HL-60/S4 treated with retinoic acid at 250 ng/mL for 4 days and 3 days (cell line): ENCODE measurements around the gene RAB36.

ENCODE experiments used
- in situ Hi-C: fragments of 300-500 bp; cut with MboI; formaldehyde crosslinking; loops from 2 replicates; pipeline ENCODE4 v1.7.0; 2022; ENCODE audit warnings: low sequenced_read_pairs

The RAB36 gene

DNA sequence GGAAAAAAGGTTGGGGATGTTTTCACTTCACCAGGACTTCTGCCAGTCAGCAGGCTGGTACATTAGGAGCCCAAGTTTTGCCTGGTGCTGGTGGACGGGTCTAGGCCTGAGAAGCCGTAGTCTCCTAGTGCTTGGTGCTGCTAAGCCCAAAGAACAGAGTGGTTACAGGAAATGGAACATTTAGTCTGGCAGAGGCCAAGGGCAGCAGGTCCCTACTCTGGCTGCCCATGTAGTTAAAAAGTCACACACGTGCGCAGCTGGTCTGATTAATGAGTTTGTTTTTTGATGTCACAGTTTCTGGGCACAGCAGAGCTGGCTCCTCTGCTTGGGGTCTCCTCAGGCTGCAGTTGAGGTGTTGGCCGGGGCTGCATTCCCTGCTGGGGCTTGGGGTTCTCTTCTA is 55.6 kb downstream of the RAB36 start:
- in situ Hi-C loops: no loop called here

DNA sequence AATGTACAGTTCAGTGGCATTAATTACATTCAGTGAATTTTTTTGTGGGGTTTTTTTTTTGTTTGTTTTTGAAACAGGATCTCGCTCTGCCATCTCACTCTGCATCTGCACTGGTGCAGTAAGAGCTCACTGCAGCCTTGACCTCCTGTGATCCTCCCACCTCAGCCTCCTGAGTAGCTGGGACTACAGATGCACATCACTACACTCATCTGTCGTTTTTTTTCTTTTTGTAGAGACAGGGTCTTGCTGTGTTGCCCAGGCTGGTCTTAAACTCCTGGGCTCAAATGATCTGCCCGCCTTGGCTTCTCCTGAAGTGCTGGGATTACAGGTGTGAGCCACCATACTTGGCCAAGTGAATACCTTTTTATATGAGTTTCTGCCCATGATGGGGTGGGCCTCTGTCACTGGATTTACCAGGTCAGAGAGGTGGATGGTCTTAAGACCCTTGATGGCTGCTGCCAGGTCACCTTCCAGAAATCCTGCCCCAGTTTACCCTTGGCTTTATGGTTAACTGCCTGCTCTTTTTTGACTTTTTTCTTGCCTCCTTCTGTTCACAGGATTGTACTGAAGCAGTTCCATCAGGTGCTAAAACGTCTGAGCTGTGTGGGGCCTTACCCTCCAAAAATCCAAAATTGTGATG is 57.7 kb downstream of the RAB36 start:
- in situ Hi-C loops: no loop called here

DNA sequence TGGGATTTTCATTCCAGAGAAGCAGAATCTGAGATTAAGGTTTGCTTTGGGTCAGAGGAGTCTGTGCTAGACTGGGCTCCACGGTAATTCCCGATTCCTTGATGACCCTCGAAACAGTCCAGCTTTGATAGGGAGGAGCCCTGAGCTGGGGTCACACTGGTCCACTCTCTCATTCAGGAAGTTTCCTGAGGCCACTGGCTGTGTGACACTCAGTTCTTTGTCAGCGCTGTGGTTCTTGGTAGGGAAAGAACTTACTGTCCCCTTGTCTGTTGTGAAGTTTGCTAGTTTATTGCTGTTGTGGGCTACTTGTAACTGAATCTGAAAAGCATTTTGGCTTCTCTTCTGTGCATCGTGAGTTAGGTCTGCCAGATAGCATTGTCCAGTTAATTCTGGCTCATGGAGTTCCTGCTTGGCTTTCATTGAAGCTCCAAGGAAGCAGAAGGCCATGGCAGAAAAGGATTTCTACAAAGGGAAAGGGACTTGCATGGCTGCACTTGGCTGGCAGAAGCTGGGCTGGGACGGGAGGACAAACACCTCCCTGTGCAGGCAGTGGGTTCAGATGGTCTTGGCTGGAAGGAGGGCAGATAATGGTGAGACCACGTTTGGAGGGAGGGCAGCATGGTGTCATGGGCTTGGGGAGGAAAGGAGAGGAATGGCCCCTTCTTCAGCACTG is 58.3 kb downstream of the RAB36 start:
- in situ Hi-C loops: no loop called here

DNA sequence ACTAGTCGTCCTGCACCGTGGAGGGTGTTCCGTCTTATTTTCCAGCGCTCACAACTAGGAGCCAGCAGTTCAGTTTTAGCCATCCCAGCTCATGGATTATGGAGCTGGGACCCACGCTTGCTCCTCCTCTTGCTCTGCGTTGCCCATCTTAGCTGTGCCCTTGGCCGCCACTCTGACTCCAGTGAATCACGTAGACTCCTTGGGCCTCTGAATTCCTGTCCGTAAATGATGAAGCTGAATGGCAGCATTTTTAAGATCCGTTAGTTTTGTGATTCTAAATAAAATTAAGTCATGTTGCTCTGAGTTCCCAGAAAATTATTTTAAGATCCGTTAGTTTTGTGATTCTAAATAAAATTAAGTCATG is 58.8 kb downstream of the RAB36 start:
- in situ Hi-C loops: no loop called here

DNA sequence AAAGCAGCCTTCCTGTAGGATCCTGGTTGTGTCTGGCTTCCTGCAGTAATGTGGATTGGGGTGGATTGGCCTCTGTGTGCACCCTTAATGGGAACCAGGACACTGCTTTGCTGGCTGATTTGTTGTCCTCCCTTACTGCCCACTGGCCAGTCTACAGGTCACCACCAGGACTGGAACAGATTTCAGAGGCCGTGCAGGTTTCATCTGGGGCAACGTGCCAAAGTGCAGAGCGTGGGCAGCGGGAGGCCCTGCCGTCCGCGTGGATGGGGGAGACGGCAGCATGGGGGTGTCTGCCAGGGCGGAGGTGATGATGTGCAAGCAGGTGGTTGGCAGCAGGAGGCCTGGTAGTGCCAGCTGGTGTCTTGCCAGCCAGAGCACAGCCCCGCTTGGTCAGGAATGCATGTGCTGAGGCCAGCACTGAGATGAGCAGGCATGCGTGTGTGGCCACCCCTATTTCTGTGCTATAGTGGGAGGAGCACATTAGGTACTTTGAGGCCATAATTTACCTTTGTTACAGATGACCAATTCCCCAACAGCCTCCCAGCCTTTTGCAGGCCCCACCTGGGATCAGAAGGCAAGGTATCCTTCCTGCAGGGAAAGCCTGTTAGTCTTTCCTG is 59.4 kb downstream of the RAB36 start:
- in situ Hi-C loops: no loop called here

DNA sequence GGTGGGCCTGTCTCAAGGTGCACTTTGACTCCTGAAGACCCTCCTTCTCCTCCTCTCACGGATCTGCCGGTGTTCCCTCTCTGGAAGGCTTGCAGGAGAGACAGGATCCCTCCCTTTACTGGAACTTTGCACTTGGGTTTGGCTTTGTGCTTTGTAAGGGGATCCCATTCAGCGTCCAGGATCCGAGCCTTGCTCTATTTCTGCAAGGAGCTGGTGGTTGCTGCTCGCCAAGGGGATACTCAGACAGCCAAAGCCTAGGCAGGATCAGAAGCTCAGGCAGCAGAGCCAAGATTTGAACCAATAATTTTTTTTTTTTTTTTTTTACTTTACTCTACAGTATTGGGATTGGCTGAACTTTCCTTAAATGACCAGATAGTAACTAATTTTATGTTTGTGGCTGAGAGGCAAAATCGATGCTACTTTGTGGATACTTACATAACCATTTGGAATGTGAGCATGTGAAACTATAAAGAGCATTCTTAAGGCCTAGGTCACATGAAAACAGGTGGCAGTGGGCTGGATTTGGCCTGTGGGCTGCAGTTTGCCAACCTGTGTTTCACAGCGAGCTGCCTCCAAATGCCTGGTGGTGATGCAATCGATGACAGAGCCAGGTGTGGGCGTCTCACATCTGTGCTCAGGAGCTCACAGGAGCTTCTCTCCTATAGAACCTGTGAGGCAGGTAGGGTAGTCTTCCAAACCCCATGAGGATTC is 60.2 kb downstream of the RAB36 start:
- in situ Hi-C loops: no loop called here

DNA sequence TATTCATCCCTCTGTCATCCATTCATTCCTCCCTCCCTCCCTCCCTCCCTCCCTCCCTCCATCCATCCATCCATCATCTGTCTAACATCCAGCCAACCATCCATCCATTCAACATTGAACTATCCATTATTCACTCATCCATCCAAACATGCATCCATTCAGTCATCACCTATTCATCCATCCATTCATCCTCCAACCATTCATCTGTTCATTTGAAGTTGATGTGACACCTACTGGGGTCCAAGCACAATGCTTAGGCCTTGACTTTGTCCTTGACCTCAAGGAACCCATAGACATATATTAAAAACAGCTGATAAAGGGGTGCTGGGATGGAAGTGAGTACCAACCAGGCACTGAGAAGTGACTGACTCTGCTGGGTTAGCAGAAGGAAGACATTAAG is 61.6 kb downstream of the RAB36 start:
- in situ Hi-C loops: no loop called here

DNA sequence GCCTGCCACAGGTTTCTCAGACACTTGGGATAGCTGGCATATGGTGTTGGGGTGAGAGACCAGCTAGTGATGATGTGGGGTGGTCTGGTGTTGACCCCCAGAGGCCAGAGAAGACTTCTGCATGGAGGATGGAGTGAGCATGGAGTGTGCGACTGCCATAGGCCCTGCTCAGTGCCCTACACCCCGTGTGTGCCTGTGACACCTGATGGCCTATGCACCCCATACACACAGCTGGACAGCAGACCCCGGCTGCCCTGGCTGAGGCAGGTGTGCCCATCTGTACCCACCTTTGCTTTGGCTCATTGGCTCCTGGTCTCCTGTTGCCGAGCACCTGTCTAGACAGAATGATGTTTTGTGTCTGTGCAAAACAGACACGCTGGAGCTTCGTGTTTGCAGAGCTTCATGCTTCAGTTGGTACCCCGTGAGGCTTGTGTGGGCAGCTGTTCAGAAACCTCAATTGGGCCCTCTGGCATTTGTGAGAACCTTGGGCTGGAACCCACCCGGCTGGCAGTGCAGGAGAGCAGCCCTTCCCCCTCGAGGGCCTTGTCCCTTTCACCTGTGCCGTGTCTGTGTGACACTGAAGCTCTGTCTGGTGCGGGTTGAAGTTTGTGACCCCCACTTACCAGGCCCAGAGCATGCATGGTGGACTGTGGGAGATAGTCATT is 62.6 kb downstream of the RAB36 start:
- in situ Hi-C loops: no loop called here

DNA sequence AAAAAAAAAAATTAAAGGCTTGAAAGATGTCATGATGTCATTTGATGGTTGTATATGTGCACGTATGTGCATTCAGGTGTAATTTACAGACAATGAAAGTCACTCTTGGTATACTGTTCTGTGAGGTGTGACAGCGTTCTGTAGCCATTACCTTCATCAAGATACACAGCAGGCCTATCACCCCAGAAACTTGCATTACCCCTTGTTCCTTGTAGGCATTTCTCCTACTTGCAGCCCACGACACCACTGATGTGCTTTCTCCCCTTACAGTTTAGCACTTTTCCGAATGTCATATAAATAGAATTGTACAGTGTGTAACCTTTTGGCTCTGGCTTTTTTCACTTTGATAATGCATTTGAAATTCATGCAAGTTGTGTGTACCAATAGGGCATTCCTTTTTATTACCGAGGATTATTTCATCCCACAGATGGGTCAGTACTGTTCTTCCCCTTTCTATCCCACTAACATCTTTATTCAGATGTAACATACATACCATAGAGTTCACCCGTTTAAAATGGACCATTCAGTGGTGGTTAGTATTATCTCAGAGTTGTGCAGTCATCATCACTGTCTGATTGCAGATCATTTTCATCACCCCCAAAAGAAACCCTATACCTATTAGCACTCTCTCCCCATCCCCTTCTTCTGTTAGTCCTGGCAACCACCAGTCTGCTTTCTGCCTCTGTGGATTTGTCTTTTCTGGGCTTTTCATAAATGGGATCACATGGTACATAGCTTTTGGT is 65.3 kb downstream of the RAB36 start:
- in situ Hi-C loops: no loop called here

DNA sequence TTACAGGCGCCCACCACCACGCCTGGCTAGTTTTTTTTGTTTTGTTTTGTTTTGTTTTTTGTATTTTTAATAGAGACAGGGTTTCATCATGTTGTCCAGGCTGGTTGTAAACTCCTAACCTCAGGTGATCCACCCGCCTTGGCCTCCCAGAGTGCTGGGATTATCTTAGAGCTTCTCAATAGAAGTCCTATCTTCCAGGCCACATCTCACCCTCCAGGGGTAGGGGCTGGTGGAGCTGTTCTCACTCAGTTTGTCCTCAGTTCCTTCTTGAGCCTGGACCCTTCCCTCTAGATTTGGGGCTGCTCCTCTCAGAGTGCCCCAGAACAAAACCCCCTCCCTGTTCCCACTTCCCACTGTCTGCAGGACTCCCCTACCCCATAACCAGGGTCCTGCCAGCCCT is 66.3 kb downstream of the RAB36 start:
- in situ Hi-C loops: no loop called here

DNA sequence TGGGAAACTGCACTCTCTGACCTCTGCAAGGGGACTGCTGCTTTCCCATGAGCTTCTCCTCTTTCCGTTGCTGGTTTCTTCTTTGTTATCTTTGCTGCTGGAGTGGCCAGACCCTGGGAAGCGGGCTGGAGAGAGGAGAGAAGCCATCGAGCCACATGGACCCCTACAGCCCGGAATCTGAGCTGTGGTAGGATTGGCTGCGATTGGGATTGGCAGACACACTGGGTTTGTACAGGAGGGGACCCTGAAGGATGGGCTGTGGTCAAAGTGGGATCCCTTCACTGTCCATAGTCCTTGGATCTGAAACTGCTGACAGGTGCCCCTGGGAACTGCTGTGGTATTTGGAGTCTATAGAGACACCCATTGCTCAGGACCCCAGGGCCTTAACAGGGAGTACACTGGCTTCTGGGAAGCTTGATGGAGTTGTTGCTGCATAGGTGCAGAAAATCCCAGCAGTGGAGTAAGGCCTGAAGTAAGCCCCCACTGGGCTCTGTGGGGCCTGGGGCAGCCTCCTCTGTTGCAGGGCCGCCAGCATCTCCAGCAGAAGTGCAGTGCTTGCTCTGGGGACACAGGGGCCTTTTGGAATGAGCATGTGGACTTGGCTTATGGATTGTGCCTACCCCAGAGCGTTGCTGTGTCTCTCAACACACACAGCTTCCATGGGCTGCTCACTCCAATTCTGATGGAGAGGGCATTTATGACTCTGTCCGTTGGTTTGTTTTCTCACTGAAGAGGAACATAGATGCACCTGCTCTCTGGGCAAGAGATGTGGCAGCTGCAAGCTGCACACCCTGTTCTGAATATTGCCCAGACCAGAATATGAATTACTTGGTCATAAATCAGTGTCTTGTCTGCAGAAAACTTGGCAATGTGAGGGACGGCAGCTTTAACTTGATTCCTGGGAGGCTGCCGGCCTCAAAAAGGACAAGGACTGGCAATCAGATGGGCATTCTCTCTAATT is 67.1 kb downstream of the RAB36 start:
- in situ Hi-C loops: no loop called here

DNA sequence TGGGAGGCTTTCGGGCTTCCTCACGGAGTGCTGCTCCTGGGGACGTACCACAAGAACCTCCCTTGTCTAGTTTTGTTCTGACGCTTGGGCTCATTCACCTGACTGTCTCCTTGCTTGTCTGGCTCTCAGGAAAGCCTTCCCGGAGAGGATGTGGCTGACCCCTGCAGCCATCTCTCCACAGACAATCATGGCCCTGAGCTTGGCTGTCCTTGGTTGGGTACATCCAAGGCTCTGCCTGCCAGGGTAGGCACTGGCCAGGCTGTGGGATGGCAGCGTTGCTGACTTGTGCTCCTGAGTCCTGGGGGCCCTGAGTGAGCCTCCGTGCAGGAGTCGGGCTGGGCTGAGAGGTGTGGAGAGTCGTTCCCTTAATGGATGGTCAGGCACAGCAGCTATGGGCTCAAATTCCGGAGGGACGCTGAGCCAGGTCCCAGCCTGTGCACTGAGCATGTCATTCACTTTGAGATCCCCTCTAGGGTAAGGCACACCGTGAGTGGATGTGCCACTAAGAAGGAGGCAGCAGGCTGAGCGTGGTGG is 67.8 kb downstream of the RAB36 start:
- in situ Hi-C loops: no loop called here

DNA sequence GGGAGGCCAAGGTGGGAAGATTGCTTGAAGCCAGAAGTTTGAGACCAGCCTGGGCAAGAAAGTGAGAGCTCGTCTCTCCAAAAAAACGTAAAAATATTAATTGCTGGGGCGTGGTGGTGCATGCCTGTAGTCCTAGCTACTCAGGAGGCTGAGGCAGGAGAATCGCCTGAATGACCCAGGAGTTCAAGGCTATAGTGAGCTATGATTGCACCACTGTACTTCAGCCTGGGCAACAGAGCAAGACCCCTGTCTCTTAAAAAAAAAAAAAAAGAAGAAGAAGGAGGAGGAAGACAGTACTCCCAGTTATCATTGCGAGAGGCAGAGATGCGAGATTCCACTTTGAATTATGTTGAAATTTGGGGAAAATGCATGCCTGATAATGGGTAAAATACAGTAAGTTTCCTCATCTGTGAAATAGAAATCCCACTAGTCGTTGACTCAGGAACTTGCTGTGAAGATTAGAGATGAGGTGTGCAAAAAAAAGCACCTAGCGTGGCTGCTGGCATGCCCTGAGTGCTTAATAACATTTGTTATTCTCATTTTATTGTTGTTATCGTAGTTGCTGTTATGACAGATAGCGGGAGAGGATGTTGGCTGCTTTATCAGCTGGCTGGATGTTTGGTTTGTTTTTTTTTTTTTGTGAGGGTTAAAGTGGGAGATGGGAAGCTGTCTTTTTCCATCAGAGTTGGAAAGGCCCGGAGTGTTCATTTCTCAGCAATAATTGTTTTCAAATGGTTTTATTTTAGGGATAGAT is 68.5 kb downstream of the RAB36 start:
- in situ Hi-C loops: no loop called here
